HepG2 (cell line): ENCODE data around the gene SHROOM1. TPM values are rescaled to one million over a fixed set of nuclear protein-coding genes. Genes with fewer than 3 reads are reported as not detected.

Experiments
- AKAP8 ChIP-seq: sonication (generic); formaldehyde crosslinking; IDR thresholded peaks from 2 replicates; pipeline ENCODE4 v1.5.1; 2020; ENCODE audit warnings: mild to moderate bottlenecking, missing genetic modification reagents
- HNRNPH1 ChIP-seq: fragments of 200-400 bp; formaldehyde crosslinking; optimal IDR thresholded peaks from 2 replicates; pipeline ENCODE3; 2017; ENCODE audit warnings: mild to moderate bottlenecking, low read depth, low read length
- JUNB ChIP-seq: sonication (generic); formaldehyde crosslinking; IDR thresholded peaks from 2 replicates; pipeline ENCODE4 v1.8.0; 2022; ENCODE audit warnings: missing genetic modification reagents, mild to moderate bottlenecking, borderline replicate concordance
- KMT2B ChIP-seq: IDR thresholded peaks from 2 replicates; pipeline ENCODE4 v1.6.1; 2016; ENCODE audit warnings: missing genetic modification reagents, missing compliant biosample characterization
- SNAI1 ChIP-seq: sonication (generic); formaldehyde crosslinking; IDR thresholded peaks from 2 replicates; pipeline ENCODE4 v1.5.0; 2020; ENCODE audit warnings: mild to moderate bottlenecking, missing genetic modification reagents, borderline replicate concordance
- ZMYM4 ChIP-seq: sonication (generic); formaldehyde crosslinking; IDR thresholded peaks from 2 replicates; pipeline ENCODE4 v1.8.1; 2023; ENCODE audit warnings: mild to moderate bottlenecking, missing genetic modification reagents
- ZNF101 ChIP-seq: sonication (generic); formaldehyde crosslinking; IDR thresholded peaks from 2 replicates; pipeline ENCODE4 v1.4.0; 2020; ENCODE audit warnings: mild to moderate bottlenecking, low read depth, missing genetic modification reagents, borderline replicate concordance
- ZNF205 ChIP-seq: IDR thresholded peaks from 2 replicates; pipeline ENCODE4 v1.6.1; 2018; ENCODE audit warnings: missing biosample characterization, missing genetic modification reagents
- ZNF569 ChIP-seq: sonication (generic); formaldehyde crosslinking; IDR thresholded peaks from 2 replicates; pipeline ENCODE4 v1.5.0; 2020; ENCODE audit warnings: mild to moderate bottlenecking, missing genetic modification reagents, moderate library complexity, borderline replicate concordance
- ZNF652 ChIP-seq: IDR thresholded peaks from 2 replicates; pipeline ENCODE4 v1.6.1; 2016; ENCODE audit warnings: low read depth, borderline replicate concordance
- polyA plus RNA-seq, 8 experiments: library from polyadenylated mRNA; depleted of rRNA in 3 of 8; stranded (reverse) in 7 of 8; unstranded in 1 of 8; fragments of >200 nt; fragmentation: Illumina TruSeq in 4 of 8; extraction: Trizol in 4 of 8; gene quantifications; 2 replicates each; pipeline versions ENCODE4 v1.2.1 to v1.2.3, GENCODE V29; 2011 to 2016; ENCODE audit warnings: low read depth in 4 of 8, missing spikeins in 1 of 8, mixed read lengths in 1 of 8; ENCODE audit not compliant: insufficient read depth in 1 of 8
- total RNA-seq, 5 experiments: library from RNA; depleted of rRNA; stranded (reverse); fragments of >200 nt; fragmentation: Illumina TruSeq; extraction: Trizol; gene quantifications; 2 replicates each; pipeline ENCODE4 v1.2.3, GENCODE V29; 2016; ENCODE audit warnings: low read depth in 1 of 5
- TF ChIP-seq, protein P1 (sequence below): conservative IDR thresholded peaks from 2 replicates; pipeline ENCODE4 v1.6.1; 2018; ENCODE audit warnings: missing genetic modification reagents
- TF ChIP-seq, protein P2 (sequence below): fragments of 450-650 bp; IDR thresholded peaks from 2 replicates; pipeline ENCODE4 v1.6.1; 2016
- TF ChIP-seq, protein P3 (sequence below): sonication (generic); formaldehyde crosslinking; IDR thresholded peaks from 2 replicates; pipeline ENCODE4 v1.8.0; 2022; ENCODE audit warnings: mild to moderate bottlenecking, missing genetic modification reagents, borderline replicate concordance
- TF ChIP-seq, protein P4 (sequence below): sonication (generic); formaldehyde crosslinking; IDR thresholded peaks from 2 replicates; pipeline ENCODE4 v1.8.1; 2023; ENCODE audit warnings: mild to moderate bottlenecking, inconsistent platforms, moderate library complexity, missing genetic modification reagents, borderline replicate concordance
- TF ChIP-seq, protein P5 (sequence below): sonication (generic); formaldehyde crosslinking; IDR thresholded peaks from 2 replicates; pipeline ENCODE4 v1.5.0; 2020; ENCODE audit warnings: mild to moderate bottlenecking, missing genetic modification reagents
- TF ChIP-seq, protein P6 (sequence below): sonication (generic); formaldehyde crosslinking; IDR thresholded peaks from 2 replicates; pipeline ENCODE4 v1.5.0; 2020; ENCODE audit warnings: missing genetic modification reagents

SHROOM1 gene
- total and polyA plus RNA-seq, 2 of the 13 experiments (the other 11 are each of a cell fraction or from before 2014, with no cell fraction given) = 18.2 to 25.7 TPM

DNA sequence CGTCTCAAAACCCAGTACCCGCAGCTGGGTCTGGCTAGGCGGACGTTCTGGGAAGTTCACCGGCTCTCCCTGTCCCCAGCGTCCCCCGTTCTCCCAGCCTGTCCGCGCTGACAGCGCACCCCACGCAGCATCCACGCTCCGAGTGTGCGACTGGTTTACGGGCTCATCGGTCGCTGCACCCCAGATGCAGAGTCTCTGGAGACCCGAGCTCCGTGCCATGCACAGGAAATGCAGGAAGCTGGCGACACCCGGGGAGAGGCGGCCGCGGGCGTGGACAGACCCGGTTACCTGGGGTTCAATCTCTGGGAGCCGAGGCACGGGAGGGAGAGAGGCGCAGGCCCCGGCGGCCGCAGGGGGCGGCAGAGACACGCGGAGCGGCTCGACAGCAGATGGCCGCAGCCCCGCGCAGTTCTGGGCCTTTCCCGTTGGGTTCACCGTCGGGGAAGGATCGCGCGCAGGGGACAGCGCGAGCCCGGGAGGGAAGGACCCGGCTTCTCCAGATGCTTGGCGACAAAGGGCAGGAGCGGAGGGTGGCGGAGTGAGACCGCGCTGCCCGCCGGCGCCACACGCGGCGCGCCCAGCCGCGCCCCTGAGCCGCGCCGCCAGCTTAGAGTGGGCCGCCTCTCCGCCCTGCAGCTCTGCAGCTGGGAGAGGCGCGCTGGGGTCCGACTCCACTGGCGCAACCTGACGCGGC is 558 bp downstream of the SHROOM1 start (continued):
- TF ChIP-seq, protein P1, sequence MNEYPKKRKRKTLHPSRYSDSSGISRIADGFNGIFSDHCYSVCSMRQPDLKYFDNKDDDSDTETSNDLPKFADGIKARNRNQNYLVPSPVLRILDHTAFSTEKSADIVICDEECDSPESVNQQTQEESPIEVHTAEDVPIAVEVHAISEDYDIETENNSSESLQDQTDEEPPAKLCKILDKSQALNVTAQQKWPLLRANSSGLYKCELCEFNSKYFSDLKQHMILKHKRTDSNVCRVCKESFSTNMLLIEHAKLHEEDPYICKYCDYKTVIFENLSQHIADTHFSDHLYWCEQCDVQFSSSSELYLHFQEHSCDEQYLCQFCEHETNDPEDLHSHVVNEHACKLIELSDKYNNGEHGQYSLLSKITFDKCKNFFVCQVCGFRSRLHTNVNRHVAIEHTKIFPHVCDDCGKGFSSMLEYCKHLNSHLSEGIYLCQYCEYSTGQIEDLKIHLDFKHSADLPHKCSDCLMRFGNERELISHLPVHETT (CRISPR knock-in tag) = 0 out of 2 replicates have a peak, but pooled peaks have one; percentile 55
- no peak for TF ChIP-seq ZNF652 (CRISPR knock-in tag)
- TF ChIP-seq, protein P2, sequence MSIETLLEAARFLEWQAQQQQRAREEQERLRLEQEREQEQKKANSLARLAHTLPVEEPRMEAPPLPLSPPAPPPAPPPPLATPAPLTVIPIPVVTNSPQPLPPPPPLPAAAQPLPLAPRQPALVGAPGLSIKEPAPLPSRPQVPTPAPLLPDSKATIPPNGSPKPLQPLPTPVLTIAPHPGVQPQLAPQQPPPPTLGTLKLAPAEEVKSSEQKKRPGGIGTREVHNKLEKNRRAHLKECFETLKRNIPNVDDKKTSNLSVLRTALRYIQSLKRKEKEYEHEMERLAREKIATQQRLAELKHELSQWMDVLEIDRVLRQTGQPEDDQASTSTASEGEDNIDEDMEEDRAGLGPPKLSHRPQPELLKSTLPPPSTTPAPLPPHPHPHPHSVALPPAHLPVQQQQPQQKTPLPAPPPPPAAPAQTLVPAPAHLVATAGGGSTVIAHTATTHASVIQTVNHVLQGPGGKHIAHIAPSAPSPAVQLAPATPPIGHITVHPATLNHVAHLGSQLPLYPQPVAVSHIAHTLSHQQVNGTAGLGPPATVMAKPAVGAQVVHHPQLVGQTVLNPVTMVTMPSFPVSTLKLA = no peak
- TF ChIP-seq, protein P3, sequence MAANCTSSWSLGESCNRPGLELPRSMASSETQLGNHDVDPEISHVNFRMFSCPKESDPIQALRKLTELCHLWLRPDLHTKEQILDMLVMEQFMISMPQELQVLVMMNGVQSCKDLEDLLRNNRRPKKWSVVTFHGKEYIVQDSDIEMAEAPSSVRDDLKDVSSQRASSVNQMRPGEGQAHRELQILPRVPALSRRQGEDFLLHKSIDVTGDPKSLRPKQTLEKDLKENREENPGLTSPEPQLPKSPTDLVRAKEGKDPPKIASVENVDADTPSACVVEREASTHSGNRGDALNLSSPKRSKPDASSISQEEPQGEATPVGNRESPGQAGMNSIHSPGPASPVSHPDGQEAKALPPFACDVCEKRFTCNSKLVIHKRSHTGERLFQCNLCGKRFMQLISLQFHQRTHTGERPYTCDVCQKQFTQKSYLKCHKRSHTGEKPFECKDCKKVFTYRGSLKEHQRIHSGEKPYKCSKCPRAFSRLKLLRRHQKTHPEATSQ (CRISPR knock-in tag) = peak; percentile 21; the same call in 1 of the 2 replicates
- TF ChIP-seq, protein P4, sequence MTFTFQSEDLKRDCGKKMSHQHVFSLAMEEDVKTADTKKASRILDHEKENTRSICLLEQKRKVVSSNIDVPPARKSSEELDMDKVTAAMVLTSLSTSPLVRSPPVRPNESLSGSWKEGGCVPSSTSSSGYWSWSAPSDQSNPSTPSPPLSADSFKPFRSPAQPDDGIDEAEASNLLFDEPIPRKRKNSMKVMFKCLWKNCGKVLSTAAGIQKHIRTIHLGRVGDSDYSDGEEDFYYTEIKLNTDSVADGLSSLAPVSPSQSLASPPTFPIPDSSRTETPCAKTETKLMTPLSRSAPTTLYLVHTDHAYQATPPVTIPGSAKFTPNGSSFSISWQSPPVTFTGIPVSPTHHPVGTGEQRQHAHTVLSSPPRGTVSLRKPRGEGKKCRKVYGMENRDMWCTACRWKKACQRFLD (CRISPR knock-in tag) = no peak
- TF ChIP-seq, protein P5, sequence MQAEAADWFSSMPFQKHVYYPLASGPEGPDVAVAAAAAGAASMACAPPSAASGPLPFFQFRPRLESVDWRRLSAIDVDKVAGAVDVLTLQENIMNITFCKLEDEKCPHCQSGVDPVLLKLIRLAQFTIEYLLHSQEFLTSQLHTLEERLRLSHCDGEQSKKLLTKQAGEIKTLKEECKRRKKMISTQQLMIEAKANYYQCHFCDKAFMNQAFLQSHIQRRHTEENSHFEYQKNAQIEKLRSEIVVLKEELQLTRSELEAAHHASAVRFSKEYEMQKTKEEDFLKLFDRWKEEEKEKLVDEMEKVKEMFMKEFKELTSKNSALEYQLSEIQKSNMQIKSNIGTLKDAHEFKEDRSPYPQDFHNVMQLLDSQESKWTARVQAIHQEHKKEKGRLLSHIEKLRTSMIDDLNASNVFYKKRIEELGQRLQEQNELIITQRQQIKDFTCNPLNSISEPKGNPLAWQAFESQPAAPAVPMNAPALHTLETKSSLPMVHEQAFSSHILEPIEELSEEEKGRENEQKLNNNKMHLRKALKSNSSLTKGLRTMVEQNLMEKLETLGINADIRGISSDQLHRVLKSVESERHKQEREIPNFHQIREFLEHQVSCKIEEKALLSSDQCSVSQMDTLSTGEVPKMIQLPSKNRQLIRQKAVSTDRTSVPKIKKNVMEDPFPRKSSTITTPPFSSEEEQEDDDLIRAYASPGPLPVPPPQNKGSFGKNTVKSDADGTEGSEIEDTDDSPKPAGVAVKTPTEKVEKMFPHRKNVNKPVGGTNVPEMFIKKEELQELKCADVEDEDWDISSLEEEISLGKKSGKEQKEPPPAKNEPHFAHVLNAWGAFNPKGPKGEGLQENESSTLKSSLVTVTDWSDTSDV (CRISPR knock-in tag) = 0 out of 2 replicates have a peak, but pooled peaks have one; percentile 36
- TF ChIP-seq, protein P6, sequence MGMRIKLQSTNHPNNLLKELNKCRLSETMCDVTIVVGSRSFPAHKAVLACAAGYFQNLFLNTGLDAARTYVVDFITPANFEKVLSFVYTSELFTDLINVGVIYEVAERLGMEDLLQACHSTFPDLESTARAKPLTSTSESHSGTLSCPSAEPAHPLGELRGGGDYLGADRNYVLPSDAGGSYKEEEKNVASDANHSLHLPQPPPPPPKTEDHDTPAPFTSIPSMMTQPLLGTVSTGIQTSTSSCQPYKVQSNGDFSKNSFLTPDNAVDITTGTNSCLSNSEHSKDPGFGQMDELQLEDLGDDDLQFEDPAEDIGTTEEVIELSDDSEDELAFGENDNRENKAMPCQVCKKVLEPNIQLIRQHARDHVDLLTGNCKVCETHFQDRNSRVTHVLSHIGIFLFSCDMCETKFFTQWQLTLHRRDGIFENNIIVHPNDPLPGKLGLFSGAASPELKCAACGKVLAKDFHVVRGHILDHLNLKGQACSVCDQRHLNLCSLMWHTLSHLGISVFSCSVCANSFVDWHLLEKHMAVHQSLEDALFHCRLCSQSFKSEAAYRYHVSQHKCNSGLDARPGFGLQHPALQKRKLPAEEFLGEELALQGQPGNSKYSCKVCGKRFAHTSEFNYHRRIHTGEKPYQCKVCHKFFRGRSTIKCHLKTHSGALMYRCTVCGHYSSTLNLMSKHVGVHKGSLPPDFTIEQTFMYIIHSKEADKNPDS (CRISPR knock-in tag) = no peak
- TF ChIP-seq ZNF569 (CRISPR knock-in tag) = no peak
- no peak for TF ChIP-seq JUNB
- TF ChIP-seq ZNF205 (CRISPR knock-in tag) = 0 out of 2 replicates have a peak, but pooled peaks have one; percentile 20
- no peak for TF ChIP-seq HNRNPH1
- no peak; the same call in 1 of the 2 replicates for TF ChIP-seq AKAP8 (CRISPR knock-in tag)
- no peak for TF ChIP-seq SNAI1
- no peak for TF ChIP-seq KMT2B (CRISPR knock-in tag)
- no peak for TF ChIP-seq ZNF101
- TF ChIP-seq ZMYM4 (CRISPR knock-in tag) = no peak
